Esophagus squamous epithelium (tissue), 4 donors: ENCODE data around the gene PANK2.

Experiments used
- POLR2A ChIP-seq, 4 donors: fragments of 450-650 bp; IDR thresholded peaks; one replicate each; pipeline ENCODE4 v1.6.1; 2017; ENCODE audit warnings: antibody characterized with exemption in 4 of 4, mild to moderate bottlenecking in 4 of 4, moderate library complexity in 3 of 4
- TF ChIP-seq, protein P1 (sequence below), 6 experiments: fragments of 450-650 bp in 4 of 6; fragments of 200-600 bp in 2 of 6; sonication (generic) in 2 of 6; IDR thresholded peaks; one replicate each; pipeline ENCODE4 v1.5.1; 2016 to 2019; ENCODE audit warnings: antibody characterized with exemption in 6 of 6, mild to moderate bottlenecking in 4 of 6, moderate library complexity in 4 of 6

DNA sequence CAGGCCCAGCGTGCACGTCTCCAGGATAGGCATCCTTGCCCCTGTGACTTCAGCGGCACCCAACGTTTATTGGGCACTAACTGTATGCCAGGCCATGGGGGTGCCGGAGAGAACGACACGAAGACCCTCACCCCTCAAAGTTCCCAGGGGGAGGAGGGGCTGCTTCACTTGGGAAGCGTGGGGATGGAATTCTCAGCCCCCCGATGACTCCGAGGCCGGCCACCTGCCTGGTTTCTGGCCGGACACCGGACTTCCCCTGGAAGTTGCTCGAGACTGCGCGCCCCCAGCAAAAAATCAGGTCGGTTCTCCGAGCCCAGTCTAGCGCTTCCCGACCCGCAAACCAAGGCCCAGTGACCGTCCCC is 42.8 kb upstream of the PANK2 start:
- no peak for TF ChIP-seq POLR2A (IDR thresholded peaks at IDR 0.05)
- TF ChIP-seq, protein P1, sequence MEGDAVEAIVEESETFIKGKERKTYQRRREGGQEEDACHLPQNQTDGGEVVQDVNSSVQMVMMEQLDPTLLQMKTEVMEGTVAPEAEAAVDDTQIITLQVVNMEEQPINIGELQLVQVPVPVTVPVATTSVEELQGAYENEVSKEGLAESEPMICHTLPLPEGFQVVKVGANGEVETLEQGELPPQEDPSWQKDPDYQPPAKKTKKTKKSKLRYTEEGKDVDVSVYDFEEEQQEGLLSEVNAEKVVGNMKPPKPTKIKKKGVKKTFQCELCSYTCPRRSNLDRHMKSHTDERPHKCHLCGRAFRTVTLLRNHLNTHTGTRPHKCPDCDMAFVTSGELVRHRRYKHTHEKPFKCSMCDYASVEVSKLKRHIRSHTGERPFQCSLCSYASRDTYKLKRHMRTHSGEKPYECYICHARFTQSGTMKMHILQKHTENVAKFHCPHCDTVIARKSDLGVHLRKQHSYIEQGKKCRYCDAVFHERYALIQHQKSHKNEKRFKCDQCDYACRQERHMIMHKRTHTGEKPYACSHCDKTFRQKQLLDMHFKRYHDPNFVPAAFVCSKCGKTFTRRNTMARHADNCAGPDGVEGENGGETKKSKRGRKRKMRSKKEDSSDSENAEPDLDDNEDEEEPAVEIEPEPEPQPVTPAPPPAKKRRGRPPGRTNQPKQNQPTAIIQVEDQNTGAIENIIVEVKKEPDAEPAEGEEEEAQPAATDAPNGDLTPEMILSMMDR (IDR thresholded peaks at IDR 0.05) = no peak
